IPS-18c (cell line): ENCODE data around the gene TMEM45A.

Experiments used
- H3K4me3 ChIP-seq: 2 replicates; pipeline ENCODE4 v1.7.0; 2013; ENCODE audit warnings: low read depth, mild to moderate bottlenecking, low read length, moderate library complexity; ENCODE audit not compliant: insufficient read depth
- H3K9me3 ChIP-seq: one replicate; pipeline ENCODE4 v1.6.1; 2013; ENCODE audit warnings: mild to moderate bottlenecking, low read length, moderate library complexity; ENCODE audit not compliant: control insufficient read depth, insufficient read depth

TMEM45A gene

DNA sequence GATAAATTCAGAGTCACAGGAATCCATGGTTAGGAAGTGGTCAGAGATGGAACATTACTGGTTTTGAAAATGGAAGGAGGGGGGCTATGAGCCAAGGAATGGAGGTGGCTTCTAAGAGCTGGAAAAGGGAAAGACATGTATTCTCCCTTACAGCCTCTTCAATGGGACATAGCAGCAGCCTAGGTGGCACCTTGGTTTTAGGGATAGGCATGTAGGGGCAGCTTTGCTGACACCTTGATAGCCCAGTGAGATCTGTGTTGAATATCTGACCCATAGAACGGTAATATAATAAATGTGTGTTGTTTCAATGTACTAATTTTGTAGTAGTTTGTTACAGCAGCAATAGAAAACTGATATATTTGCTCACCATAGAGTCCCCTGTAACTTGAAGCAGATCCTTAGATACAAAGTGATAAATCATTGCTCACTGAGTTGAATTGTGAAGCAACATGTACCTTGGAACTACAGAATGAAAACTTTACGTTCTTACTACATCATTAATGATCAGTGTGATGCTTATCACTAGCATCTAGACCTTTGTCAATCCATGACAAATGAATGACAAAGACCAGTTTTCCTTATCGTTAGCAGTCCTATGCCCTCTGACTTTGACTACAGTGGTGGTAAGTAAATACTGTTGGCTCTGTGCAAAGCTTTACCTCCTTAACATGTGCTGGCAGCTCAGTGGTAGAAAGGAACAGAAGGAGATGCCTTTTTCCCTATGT, 53.8 kb downstream of the TMEM45A start:
- no peaks in the 10 kb centered on the region for H3K9me3 ChIP-seq
- no peak overlapping the region for H3K4me3 ChIP-seq

DNA sequence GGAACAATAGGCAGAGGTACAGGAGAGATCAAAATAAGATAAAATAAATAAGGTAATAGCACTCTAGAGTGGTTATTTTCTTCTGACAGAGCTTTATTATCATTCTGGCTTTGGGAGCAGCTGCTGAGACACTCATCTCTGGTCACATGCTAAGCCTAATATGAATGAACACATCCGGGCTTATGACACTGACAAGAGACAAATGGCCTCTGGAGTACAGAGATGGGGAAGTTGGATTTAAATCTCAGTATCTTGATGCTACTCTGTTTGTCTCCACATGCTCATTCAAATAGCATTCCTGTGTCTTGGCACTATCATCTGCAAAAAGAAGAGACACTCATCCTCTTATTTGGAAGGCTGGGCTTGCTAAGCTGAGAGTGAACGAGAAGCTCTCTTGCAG, 55.6 kb downstream of the TMEM45A start:
- Histone ChIP-seq H3K4me3 (no peak overlapping the region), H3K9me3 (no peaks in the 10 kb centered on the region)

DNA sequence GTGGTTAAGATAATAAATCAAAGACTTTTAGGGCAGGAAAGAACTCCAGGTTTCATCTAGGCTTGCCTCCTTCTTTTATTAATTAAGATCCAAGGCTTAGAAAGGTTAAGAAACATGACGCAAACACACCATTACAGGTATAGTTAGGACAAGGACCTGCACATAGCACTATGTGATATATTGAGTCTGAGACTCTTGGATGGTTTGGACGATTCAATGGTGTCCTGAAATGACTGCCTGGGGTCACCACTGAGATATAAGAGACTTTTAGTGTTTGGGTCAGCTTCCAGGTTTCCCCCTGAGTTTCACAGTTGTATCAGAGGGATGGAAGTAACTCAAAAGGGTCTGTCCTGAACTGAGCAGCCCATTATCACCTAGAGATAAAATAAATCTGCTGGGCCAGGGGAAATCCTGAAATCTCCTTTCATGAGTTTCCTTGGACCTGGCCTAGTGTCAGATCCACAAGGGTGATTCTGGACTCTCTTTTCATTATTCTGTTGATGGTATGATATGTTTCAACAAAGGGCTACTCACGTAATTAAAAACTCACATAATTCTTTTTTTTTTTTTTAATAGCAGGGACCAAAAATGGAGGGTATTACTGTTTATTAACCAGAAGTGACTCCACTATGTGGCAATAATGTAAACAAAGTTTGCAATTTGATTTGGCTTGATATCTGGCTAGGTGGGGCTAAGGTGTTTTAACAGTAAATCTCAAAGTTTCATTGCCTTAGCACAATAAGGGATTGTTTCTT, 61.4 kb downstream of the TMEM45A start:
- H3K9me3 ChIP-seq, result no peaks in the 10 kb centered on the region

DNA sequence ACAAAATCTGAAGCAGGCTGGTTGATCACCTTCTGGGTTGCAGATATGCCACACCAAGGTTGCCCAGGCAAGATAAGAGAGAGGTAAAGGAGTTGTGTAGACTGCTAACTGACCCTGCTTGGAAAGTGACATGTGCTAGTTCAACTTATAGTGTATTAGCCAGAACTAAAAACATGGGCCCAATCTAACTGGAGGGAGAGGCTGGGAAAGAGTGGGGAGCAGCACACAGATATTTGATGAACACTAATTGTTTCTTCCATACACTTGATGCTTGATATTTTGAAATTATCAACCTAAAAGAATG, 61.9 kb downstream of the TMEM45A start:
- Histone ChIP-seq H3K4me3 (no peak overlapping the region), H3K9me3 (no peaks in the 10 kb centered on the region)

More for the DNA sequence above, 61.4 kb downstream of the TMEM45A start:
- no peak overlapping the region for H3K4me3 ChIP-seq

DNA sequence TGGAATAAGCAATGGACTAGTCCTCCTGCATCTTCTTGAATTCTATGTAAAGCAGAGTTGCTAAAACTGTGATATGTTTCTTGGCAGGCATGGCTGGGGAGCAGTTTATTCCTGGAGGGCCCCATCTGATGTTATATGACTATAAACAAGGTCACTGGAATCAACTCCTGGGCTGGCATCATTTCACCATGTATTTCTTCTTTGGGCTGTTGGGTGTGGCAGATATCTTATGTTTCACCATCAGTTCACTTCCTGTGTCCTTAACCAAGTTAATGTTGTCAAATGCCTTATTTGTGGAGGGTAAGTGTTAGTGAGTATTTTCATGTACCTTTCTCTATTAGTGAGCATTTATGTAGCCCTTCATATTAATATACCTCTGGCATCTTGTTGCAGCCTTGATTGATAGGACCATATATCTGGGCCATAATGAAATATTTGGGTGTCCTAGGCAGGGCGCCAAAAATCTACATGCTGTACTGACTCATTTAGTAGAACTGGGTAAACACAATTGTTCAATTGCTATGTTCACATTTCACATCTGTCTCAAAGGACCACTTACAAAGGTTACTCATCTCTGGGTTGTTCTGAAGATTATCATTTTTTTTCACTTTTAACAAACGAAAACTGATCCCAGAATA, 64.4 kb downstream of the TMEM45A start:
- no peaks in the 10 kb centered on the region for H3K9me3 ChIP-seq
- no peak overlapping the region for H3K4me3 ChIP-seq

DNA sequence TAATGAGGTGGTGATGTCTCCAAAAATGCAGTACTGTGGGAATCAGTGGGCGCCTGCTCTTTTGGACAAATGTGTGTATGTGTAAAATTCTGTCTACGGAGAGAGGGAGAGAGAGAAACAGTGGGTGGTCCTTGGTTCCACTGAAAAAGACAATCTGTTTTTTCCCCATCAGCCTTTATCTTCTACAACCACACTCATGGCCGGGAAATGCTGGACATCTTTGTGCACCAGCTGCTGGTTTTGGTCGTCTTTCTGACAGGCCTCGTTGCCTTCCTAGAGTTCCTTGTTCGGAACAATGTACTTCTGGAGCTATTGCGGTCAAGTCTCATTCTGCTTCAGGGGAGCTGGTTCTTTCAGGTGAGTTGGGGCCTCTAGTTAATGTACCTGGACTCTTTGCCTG, 65.8 kb downstream of the TMEM45A start:
- H3K4me3 ChIP-seq, result no peak overlapping the region
- H3K9me3 ChIP-seq, result no peaks in the 10 kb centered on the region

DNA sequence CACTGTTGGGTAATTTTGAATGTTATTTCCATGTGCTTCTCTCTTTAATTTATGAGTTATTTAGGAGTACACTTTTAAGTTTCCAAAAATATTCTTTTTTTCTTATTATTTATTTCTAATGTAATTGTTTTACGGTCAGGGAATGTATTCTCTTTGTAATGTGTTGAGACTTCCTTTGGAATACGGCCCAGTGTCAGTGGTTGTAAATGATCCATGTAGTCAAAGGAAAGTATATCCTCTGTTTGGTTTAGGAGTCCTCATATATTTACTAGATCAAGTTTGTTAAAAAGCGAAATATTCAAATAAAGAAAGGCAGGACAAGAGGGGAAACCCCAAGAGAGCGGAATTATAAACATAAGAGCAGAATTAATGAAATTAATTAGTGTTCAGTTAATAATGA, 68.0 kb downstream of the TMEM45A start:
- H3K9me3 ChIP-seq, result no peaks in the 10 kb centered on the region
- no peak overlapping the region for H3K4me3 ChIP-seq

DNA sequence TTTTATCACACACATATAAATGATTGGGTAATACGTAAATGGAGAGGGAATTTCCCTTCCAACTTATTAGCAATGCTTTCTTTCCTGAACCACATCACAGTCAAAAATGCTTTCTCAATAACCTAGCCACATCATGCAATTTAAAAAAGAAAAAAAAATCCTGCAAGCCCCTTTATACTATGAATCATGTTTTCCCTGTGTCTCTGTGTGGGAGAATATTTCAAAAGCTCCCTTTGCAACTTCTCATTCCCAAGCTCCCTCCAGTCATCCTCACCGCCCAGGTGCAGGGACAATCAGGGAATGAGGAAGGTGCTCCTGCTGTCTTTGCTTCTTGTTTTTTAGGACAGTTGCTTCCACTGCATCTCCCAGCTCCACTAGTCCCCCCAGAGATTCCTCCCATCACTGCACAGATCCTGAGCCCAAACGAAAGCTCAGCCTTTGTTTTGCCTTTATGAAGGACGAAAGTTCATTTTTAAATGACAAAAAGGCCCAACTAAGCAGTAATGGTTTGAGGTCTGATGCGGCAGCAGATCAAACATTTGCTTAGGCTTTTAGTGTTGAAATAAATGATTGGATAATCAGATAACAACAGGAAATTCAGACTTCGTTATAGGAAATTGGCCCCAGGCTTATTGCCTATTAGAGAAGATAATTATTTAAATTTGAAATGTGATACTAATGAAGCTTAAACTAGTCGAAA, 69.2 kb downstream of the TMEM45A start:
- Histone ChIP-seq H3K4me3 (no peak overlapping the region), H3K9me3 (no peaks in the 10 kb centered on the region)

DNA sequence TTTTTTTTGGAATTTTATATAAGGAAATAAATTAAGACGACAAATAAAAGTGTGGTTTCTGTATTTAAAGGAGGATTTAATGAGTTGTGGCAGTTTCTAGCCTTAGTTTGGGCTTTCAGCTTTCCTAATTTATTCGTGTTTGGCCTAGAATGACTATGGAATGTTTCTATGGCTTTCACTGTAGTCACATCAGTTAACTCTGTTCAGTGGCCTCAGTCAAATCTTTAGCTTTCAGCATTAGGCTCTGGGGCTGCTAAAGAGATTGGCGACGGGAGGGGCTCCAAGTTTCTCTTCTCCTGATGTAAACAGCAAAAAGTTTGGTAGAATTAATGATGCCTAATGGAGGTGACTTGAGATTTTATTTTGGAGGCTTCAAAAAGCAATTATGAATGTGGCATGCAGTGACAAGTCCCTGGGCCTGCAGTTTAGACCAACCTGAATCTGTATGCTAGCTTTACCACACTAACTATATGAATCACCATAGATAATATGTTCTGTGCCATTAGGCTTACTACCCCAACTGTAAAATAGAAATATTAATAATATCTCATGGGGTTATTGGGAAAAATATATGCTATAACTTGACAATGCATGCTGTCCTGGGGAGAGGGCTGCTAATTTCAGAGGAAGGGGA, 69.9 kb downstream of the TMEM45A start:
- H3K4me3 ChIP-seq, result no peak overlapping the region

DNA sequence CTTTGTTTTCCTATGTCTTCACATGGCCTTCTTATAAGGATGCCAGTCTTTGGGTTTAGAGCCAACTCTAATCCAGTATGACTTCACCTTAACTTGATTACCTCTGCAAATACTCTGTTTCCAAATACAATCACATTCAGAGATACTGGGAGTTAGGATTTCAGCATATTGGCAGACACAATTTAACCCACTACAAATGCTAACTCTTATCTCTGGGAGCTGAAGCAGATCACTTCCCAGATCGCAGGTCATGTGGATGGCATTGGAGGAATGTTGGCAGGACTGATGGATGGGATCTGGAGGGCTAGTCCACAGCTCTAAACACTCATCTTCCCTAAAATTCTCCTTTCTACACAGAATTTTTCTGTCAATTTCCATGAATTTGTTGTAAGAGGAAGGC, 70.8 kb downstream of the TMEM45A start:
- Histone ChIP-seq H3K9me3 (no peaks in the 10 kb centered on the region), H3K4me3 (no peak overlapping the region)

More for the DNA sequence above, 69.9 kb downstream of the TMEM45A start:
- H3K9me3 ChIP-seq, result no peaks in the 10 kb centered on the region

DNA sequence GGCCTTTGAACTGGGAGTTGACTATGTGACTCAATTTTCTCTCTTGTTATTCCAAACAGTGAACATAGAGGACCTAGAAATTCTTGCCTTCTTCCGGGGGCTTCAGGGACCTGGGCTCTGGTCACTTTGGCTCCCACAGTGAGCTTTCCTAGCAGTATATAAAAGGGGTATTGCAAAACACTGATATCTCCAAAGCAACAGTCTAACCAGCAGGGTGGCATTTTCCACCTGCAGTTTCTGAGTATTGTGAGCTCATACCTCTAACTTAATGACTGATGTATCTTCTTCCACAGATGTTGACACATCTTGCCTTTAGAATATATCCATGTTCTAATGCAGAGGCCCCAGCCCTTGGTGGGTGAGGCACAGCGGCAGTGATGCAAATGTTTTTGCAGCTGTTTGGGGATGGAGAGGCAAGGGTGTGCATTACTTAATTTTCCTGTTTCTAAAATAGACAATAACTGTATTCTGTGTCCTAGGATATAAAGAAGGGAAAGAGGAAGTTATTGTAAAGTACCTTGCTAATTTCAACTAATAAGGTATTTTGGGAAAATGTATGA, 71.3 kb downstream of the TMEM45A start:
- Histone ChIP-seq H3K4me3 (no peak overlapping the region), H3K9me3 (no peaks in the 10 kb centered on the region)

DNA sequence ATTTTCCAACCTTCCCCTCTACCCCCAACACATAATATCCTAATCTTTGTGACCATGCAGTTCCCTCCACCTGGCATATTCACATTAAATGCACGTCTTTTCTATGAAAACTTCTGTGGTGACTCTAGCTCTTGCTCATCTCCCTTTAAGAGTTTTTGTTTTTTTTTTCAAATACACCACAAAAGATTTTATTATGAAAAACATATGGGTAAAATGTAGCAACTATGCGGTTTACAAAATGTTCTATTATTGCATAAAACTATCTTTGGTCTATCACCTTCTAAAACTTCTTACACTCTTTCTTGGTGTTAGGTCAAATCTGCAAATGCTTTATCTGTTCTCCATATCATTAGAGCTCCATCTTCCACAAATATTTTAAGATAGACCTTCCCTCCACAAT, 78.4 kb downstream of the TMEM45A start:
- Histone ChIP-seq H3K4me3 (no peak overlapping the region), H3K9me3 (no peaks in the 10 kb centered on the region)

DNA sequence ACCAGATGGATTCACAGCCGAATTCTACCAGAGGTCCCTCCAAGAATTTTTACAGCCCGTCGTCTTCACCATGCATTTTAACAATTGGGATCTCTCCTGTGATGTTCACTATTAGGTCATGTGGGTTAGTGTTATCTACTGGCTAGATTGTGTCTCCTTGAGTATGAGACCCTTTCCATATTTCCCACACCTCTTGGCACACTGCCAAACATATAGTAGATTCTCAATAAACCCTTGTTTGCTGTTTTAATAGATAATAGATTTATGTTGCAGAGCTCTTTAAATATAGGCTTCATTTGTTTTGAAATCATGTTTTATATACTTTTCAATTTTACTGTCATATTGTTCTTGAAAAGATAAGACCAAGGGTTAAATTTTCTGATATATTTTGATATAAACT, 82.1 kb downstream of the TMEM45A start:
- H3K9me3 ChIP-seq, result no peaks in the 10 kb centered on the region
- H3K4me3 ChIP-seq, result no peak overlapping the region

DNA sequence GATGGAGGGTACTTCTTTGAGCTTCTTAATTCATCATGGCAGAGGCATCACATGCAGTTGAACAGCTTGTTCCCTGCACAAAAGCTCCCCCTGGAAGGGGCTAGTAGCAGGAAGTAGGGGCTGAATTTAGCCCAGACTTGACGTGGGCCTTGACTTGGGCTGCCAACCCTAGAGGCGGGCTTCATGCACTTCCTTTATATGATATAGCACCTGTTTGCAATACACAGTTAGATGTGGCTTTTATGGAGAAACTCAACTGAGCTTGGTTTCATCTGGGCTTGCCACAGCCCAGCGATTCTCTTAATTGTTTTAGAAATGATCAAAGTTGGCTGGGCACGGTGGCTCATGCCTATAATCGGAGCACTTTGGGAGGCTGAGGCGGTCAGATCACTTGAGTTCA, 83.3 kb downstream of the TMEM45A start:
- no peak overlapping the region for H3K4me3 ChIP-seq
- no peaks in the 10 kb centered on the region for H3K9me3 ChIP-seq

DNA sequence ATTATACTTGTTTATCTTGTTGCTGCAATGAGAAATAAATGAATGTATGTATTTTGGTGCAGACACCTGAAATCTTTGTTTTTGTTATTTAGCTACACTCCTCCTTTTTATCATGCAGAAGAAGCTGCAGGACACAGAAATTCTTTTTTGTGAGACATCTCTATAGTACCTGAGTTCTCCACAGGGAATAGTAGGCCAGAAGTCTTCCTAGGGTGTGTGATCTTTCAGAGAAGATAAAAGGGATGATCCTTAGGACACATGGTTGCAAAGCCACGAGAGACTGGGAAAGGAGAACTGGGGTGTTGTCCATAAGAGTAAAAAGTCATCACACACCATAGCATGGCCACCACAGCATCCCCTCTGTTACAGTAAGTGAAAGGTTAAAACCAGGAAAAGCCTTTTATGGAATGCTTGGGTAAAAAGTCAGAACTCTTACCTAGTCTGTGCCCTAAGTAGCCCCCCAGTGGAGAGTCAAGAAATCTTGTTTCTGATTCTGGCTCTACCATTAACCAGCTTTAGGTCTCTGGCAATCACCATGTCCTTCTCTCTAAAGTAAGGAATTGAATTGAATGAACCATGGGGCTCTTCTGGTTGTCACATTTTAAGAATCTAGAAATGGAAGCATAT, 85.1 kb downstream of the TMEM45A start:
- no peaks in the 10 kb centered on the region for H3K9me3 ChIP-seq

DNA sequence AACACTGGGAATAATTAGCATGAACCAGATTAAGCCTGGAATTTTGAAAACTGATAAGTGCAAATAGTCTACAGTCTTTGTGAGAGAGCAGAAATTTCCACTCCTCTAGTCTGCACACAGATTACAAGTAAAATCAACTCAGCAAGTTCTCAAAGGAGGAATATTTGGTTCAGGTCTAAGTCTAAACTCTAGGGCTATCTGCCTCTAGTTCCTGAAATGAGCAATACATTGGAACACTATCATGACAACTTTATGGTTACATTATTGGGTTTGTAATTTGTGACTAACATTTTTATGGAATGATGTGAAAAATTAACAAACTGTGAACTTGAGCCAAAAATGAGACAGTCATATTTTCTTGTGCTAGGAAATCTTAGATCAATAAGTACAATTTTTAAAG, 86.2 kb downstream of the TMEM45A start:
- H3K9me3 ChIP-seq, result no peaks in the 10 kb centered on the region
- no peak overlapping the region for H3K4me3 ChIP-seq

More for the DNA sequence above, 85.1 kb downstream of the TMEM45A start:
- no peak overlapping the region for H3K4me3 ChIP-seq

DNA sequence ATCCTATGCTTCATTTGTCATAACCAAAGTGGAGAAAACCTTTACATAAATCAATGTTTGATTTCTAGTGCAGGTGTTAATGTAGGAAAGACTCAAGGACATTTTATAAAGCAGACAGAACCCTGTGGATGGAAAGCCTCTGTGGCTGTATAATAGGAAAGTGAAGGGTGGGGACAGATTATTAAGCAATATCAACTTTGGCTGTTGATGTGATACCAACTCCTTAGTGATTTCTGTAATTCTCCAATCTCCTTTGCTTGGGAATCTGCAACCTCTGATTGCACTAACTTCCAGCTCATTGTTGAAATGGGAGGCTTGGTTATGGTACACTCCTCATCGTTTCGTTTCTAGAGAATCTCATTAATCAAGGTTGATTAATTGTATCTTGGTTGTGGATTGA, 87.7 kb downstream of the TMEM45A start:
- H3K9me3 ChIP-seq, result no peaks in the 10 kb centered on the region
- H3K4me3 ChIP-seq, result no peak overlapping the region
